Retina (tissue), 1 donor: ENCODE data around the gene KCNAB2.

Experiments
- DNase-seq: peaks from one replicate; pipeline ENCODE4 v3.0.0-alpha.2; 2016

Gene KCNAB2

GRCh38 chr1:6033986-6034749 is 11.5 kb upstream of the KCNAB2 start:
- DNase-seq = peak; percentile 82

DNA sequence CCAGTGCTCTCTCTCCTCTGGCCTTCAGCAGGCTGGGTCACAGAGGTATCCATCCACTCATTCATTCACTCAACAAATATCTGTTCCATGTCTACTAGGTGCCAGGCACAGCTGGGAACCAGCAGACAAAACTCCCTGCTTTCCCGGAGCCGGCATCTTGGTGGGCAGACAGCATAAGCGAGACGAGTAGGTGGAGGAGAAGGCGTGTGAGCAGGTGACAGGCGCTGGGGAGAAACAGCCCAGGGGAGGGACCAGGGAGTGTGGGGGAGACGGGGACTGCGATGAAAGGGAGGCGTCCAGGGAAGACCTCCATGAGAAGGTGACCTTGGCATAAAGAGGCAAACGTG is 11.0 kb upstream of the KCNAB2 start:
- no peak for DNase-seq

GRCh38 chr1:6035303-6035702 is 10.4 kb upstream of the KCNAB2 start:
- no peak for DNase-seq

GRCh38 chr1:6035719-6036118 is 10.0 kb upstream of the KCNAB2 start:
- DNase-seq = no peak

DNA sequence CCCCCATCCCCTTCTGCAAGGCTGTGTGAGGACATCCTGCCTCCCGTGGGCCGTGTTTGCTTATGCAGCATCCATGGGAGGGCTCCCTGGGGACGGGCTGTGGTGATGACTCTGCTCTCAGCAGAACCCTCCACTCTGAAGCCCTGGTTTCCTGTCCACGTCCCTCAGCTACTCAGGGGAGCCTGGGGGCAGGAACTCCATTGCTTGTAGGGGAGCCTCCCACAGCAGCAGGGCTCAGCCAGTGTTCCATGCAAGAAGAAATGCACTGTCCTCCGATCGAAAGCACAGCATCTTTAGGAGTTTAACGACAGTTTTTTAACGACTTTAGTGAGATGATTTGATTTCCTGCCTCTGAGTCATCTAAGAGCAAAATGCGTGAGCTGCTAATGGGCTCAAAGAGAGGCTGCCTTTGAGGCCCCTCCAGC is 8.3 kb upstream of the KCNAB2 start:
- no peak for DNase-seq

GRCh38 chr1:6038603-6039002 is 7.1 kb upstream of the KCNAB2 start:
- no peak for DNase-seq

DNA sequence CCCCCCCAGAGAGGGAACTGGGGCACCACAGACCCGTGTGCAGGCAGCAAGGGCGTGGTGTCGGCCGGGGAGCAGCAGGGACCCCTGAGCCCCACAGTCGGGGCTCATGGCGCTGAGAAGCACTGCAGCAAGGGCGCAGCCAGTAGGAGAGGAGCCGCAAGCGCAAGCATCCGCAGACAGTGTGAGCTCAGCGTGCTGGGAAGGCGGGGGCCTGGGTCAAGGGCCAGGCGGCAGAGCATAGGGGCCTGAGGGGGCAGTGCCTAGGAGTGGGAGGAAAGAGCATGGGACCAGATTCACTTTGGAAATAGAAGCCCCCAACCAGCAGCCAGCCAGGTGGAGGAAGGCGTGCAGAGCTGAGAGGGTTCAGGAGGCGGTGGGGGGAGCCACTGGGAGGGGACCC is 6.7 kb upstream of the KCNAB2 start:
- DNase-seq = no peak

- no peak for DNase-seq
Observed at GRCh38 chr1:6040444-6040843, 5.2 kb upstream of the KCNAB2 start.

GRCh38 chr1:6040861-6041415 is 4.8 kb upstream of the KCNAB2 start:
- no peak for DNase-seq

DNA sequence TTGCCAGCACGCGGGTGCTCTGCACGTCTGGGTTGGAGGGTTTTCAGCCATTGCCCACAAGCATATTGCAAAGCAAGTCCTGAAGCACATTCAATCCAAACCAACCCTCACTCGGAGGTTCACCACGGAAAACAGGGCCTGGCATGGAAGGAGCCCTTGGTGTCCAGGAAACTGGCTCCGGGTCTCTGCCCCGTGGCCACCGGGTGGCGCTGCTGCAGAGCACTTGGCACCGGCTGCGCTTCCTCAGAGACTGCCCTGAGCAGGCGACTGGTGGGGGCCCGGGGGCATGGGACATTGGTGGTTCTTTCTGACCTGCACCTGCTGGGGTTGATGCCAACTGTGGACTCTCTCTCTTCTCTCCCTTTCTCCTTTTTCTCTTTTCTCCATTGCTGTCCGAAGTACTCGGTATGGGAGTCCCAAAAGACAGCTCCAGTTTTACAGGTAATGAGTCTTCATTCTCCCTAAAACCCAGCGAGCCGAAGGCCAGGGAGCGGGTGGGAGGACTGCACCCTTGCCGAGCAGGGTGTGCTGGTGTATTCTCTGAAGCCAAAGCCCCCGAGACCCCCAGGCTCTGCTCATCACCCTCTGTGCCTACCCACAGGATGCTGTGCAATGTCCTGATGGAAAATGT is 4.1 kb upstream of the KCNAB2 start:
- peak; percentile 63 for DNase-seq

DNA sequence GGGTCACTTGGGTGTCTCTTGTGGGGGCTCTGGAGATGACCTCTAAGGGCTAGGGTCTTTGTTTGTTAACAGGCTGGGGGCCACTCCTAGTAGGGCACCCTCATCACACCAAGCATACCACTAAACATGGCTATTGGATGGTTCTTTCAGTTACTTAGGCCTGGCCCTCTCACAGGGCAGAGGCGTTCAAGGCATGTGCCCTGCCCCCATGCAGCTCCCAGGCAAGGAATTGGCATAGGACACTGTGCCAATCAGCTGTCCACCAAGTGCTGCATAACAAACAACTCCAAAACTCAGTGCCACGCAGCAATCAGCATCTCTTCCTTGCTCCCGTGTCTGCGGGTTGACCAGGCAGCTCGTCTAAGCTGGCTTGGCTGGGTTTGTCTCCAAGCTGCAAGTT is 2.1 kb upstream of the KCNAB2 start:
- no peak for DNase-seq

- DNase-seq = no peak
Observed at GRCh38 chr1:6044481-6045109, 1.1 kb upstream of the KCNAB2 start.

- no peak for DNase-seq
Observed at GRCh38 chr1:6045110-6045502, 582 bp upstream of the KCNAB2 start.

GRCh38 chr1:6046279-6046678 is 591 bp downstream of the KCNAB2 start:
- DNase-seq = no peak

DNA sequence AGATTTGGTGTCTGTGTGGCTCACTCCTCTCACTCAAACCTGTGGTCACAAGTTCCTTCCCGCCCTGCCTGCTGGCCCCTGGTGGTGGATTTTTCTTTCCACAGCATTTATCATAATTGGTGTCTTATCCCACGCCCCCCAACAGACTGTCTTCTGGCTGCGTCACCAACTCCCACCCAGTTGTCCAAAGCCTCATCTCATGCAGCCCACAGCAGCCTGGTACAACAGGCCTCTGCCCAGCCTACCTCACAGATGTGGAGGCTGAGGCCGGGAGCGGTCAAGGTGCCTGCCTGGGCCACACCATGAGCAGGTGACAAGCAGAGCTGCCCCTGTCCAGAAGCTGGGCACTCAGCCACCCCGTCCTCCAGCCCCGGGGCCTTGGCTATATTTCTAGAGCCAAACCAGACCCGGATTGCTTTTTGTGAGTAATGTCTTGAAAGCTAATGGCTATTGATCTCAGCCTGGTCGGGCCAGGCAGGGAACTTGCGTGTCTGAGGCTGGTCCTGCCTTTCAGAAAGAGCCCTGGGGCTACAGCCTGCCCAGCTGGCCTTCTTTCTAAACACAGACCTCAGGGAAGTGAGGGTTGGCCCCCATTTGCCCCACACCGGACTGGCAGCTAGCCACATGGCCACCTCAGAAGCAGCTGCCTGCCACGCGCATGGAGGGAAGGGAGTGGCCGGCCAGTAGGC is 2.6 kb downstream of the KCNAB2 start:
- no peak for DNase-seq

DNA sequence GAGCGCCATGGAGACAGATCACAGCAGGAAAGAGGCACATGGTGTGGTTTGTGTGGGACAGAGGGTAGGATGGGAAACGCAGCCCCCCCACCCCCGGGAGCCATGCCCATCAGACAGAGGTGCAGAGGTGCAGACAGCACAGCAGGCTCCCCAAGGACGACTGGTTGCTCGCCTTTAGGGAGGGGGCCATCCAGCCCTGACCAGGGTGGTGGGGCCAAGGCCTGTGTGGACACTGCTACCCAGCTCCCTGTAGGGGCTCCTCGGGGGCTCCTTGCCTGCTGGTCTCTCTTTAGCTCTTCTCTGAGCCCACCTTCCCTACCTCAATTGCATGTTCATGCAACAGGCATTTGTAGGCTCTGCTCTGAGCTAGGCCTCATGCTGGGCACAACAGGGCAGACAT is 3.7 kb downstream of the KCNAB2 start:
- no peak for DNase-seq

DNA sequence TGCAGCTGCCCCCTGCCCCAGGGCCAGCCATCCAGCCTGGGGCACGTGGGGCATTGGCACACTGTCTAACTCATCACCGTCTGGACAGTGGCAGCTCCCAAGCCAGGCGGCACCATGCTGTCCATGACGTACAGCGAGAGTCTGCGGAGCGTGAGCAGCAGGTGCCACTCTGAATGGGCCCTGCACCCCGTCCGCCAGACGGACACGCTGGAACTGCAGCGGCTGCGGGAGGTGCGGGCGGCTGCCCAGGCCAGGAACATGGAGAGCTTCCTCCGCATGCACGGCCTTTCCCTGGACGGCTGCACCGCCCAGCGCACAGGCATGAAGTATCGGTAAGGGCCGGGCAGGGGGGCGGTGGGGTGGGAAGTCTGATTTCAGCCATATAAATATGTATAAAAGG is 5.7 kb downstream of the KCNAB2 start:
- DNase-seq = no peak

- DNase-seq = peak; percentile 86
Observed at GRCh38 chr1:6052543-6053205, 7.0 kb downstream of the KCNAB2 start.

- DNase-seq = no peak
Observed at GRCh38 chr1:6053206-6053546, 7.5 kb downstream of the KCNAB2 start.

DNA sequence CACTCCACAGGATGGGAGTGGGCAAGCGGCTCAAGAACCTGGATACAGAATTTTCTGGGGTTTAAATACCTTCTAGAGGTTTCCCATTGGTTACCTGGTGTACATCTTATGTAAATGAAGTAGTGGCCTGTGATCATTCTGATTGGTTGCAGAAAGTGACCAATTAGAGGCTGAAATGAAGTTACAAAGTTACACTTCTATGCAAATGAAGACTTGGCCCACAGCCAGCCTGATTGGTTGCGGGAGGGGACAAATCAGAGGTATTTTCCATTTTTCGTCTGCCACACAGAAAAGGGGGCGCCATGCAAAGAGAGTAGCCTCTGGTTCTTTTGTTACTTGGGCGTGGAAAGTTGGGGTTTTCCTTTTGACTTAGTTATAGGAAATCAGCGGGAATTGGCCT is 8.9 kb downstream of the KCNAB2 start:
- DNase-seq = no peak

DNA sequence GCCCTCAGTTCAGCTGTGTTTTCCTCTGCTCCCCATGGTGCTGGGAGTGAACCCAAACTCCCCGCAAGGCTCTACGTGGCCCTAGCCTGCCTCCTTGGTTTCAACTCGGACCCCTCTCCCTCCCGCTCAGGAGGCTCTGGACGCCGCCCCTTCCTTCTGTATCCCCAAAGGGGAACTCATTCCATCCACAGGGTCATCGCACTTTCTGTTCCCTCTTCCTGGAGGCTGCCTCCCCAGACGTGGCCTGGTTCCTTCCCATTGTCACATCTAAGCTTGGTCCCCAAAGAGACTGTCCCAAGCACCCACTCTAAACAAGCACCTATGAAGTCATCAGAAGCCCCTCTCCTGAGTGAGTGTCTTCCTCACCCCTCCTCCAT is 10.9 kb downstream of the KCNAB2 start:
- DNase-seq = no peak

DNA sequence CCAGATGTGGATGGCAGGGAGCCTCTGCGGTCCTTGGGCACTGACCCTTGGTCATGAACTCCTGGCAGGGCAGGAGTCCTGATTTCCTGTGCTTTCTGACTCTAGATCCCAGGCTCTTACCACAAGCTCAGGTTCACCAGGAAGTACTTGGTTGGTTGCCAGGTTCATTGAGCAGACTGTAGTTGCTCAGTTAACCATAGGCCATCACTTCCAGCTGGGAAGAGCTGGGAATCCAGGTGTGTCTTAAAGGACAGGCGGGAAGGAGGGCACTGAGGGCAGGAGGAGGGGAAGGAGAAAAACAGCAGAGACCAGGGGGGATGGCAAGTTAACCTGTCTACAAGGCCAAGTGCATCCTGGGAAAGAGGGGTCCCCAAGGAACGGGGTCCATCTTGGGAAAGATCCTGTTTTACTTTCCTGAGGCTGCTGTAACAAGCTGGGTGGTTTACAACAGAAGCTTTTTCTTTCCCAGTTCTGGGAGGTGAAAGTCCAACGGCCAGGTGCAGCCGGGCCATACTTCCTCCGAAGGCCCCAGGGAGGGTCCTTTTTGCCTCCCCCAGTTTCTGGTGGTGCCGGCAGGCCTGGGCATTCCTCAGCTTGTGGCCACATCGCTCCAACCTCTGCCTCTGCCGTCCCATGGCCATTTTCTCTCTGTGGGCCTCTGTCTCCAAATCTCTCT is 11.6 kb downstream of the KCNAB2 start:
- DNase-seq = no peak

- DNase-seq = no peak
Observed at GRCh38 chr1:6059866-6060265, 14.2 kb downstream of the KCNAB2 start.
